ENCODE data around the gene OBSL1.

GRCh38 chr2:219506802-219507526 lies 64.4 kb downstream of the OBSL1 start:
- TF ChIP-seq CTCF (IDR thresholded peaks at IDR 0.05) (no peak), EZH2 (IDR thresholded peaks at IDR 0.05; ENCODE audit: borderline replicate concordance, insufficient read depth, low read depth, low read length, poor library complexity, severe bottlenecking) (no peak)
